SW 1271 (cell line): ENCODE results near the gene KCNQ4.

Source experiments
- DNase-seq, 2 experiments: peaks; one replicate each; lab custom pipeline; 2025; lab: John Stamatoyannopoulos, UW

KCNQ4 gene

GRCh38 chr1:40777224-40777970, 6.2 kb upstream of the KCNQ4 start:
- DNase-seq, result no peak

- no peak for DNase-seq
Measured at GRCh38 chr1:40780678-40781607, 2.6 kb upstream of the KCNQ4 start.

- no peak for DNase-seq
Measured at GRCh38 chr1:40781608-40781971, 2.0 kb upstream of the KCNQ4 start.

GRCh38 chr1:40782371-40782956, 1.1 kb upstream of the KCNQ4 start:
- no peak for DNase-seq

GRCh38 chr1:40784141-40784770, 669 bp downstream of the KCNQ4 start:
- no peak for DNase-seq

GRCh38 chr1:40784771-40785151, 1.2 kb downstream of the KCNQ4 start:
- DNase-seq, result no peak

- DNase-seq, result no peak
Measured at GRCh38 chr1:40785446-40785845, 1.9 kb downstream of the KCNQ4 start.

GRCh38 chr1:40786171-40786994, 2.8 kb downstream of the KCNQ4 start:
- no peak for DNase-seq

GRCh38 chr1:40786995-40787705, 3.6 kb downstream of the KCNQ4 start:
- DNase-seq, result no peak

GRCh38 chr1:40787737-40788560, 4.4 kb downstream of the KCNQ4 start:
- DNase-seq, result no peak

GRCh38 chr1:40788561-40789341, 5.2 kb downstream of the KCNQ4 start:
- DNase-seq, result no peak

GRCh38 chr1:40789342-40789598, 5.7 kb downstream of the KCNQ4 start:
- DNase-seq, result no peak

- no peak for DNase-seq
Measured at GRCh38 chr1:40789661-40790430, 6.3 kb downstream of the KCNQ4 start.

GRCh38 chr1:40792036-40792435, 8.4 kb downstream of the KCNQ4 start:
- DNase-seq, result no peak

GRCh38 chr1:40793617-40794016, 10.0 kb downstream of the KCNQ4 start:
- no peak for DNase-seq

- DNase-seq, result no peak
Measured at GRCh38 chr1:40794048-40794447, 10.5 kb downstream of the KCNQ4 start.

GRCh38 chr1:40794974-40795715, 11.6 kb downstream of the KCNQ4 start:
- no peak for DNase-seq
